Measurements from ENCODE around the gene CLGN.

DNA sequence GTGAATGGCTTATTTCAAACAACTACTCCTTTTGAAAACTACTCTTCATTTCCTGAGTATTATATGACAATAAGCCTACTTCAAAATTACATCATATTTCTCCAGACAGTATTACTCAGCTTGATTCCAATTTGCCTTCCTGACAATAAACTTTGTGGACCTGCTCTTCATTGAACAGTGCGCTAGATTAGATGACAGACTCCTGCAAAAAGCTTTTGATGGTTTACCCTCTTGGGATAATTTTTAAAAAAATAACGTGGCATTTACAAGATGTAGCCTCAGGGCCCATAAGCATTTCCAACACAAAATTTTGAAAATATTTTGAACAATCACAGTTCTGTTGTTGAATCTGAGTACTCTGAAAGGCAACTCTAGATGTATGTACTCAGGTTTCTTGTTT lies 44.7 kb upstream of the CLGN start:
- TF ChIP-seq, protein P1, sequence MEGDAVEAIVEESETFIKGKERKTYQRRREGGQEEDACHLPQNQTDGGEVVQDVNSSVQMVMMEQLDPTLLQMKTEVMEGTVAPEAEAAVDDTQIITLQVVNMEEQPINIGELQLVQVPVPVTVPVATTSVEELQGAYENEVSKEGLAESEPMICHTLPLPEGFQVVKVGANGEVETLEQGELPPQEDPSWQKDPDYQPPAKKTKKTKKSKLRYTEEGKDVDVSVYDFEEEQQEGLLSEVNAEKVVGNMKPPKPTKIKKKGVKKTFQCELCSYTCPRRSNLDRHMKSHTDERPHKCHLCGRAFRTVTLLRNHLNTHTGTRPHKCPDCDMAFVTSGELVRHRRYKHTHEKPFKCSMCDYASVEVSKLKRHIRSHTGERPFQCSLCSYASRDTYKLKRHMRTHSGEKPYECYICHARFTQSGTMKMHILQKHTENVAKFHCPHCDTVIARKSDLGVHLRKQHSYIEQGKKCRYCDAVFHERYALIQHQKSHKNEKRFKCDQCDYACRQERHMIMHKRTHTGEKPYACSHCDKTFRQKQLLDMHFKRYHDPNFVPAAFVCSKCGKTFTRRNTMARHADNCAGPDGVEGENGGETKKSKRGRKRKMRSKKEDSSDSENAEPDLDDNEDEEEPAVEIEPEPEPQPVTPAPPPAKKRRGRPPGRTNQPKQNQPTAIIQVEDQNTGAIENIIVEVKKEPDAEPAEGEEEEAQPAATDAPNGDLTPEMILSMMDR (IDR thresholded peaks at IDR 0.05; ENCODE audit: insufficient read depth, low read length) = no peak
- no peak for TF ChIP-seq POLR2AphosphoS5 (IDR thresholded peaks at IDR 0.05; ENCODE audit: low read depth)
- TF ChIP-seq, protein P2, sequence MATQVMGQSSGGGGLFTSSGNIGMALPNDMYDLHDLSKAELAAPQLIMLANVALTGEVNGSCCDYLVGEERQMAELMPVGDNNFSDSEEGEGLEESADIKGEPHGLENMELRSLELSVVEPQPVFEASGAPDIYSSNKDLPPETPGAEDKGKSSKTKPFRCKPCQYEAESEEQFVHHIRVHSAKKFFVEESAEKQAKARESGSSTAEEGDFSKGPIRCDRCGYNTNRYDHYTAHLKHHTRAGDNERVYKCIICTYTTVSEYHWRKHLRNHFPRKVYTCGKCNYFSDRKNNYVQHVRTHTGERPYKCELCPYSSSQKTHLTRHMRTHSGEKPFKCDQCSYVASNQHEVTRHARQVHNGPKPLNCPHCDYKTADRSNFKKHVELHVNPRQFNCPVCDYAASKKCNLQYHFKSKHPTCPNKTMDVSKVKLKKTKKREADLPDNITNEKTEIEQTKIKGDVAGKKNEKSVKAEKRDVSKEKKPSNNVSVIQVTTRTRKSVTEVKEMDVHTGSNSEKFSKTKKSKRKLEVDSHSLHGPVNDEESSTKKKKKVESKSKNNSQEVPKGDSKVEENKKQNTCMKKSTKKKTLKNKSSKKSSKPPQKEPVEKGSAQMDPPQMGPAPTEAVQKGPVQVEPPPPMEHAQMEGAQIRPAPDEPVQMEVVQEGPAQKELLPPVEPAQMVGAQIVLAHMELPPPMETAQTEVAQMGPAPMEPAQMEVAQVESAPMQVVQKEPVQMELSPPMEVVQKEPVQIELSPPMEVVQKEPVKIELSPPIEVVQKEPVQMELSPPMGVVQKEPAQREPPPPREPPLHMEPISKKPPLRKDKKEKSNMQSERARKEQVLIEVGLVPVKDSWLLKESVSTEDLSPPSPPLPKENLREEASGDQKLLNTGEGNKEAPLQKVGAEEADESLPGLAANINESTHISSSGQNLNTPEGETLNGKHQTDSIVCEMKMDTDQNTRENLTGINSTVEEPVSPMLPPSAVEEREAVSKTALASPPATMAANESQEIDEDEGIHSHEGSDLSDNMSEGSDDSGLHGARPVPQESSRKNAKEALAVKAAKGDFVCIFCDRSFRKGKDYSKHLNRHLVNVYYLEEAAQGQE (IDR thresholded peaks at IDR 0.05; ENCODE audit: insufficient replicate concordance, low read depth) = no peak
